Measurements from ENCODE around the gene AKNAD1.
"Not testable (repeated sequence)": the region's sequence is repeated elsewhere in the genome, so short reads cannot be mapped to it uniquely, and the experiment has no call there.

AKNAD1 gene

GRCh38 chr1:108803548-108803947 lies 53.3 kb downstream of the AKNAD1 start:
- peaks cover 23% of the 10 kb centered on the region for H3K36me3 ChIP-seq (ENCODE audit: control insufficient read depth, low read depth, low read length)
- H3K27ac ChIP-seq (ENCODE audit: low read length): no peak overlapping the region
- H3K4me3 ChIP-seq (ENCODE audit: low read length): no peak overlapping the region
- H3K9me3 ChIP-seq (ENCODE audit: control insufficient read depth, low read depth, low read length): no peaks in the 10 kb centered on the region
- H3K4me1 ChIP-seq (ENCODE audit: control insufficient read depth, low read depth, low read length): no peaks in the 10 kb centered on the region
- H3K27me3 ChIP-seq (ENCODE audit: control insufficient read depth, insufficient read depth, low read length): no peaks in the 10 kb centered on the region
- H3K9ac ChIP-seq (ENCODE audit: low read length): no peak overlapping the region

- H3K27ac ChIP-seq (ENCODE audit: low read length): no peak overlapping the region
- no peaks in the 10 kb centered on the region for H3K4me1 ChIP-seq (ENCODE audit: control insufficient read depth, low read depth, low read length)
- peaks cover 20% of the 10 kb centered on the region for H3K36me3 ChIP-seq (ENCODE audit: control insufficient read depth, low read depth, low read length)
- no peak overlapping the region for H3K9ac ChIP-seq (ENCODE audit: low read length)
- H3K9me3 ChIP-seq (ENCODE audit: control insufficient read depth, low read depth, low read length): no peaks in the 10 kb centered on the region
- no peak overlapping the region for H3K4me3 ChIP-seq (ENCODE audit: low read length)
- no peaks in the 10 kb centered on the region for H3K27me3 ChIP-seq (ENCODE audit: control insufficient read depth, insufficient read depth, low read length)
These were observed 55.8 kb downstream of the AKNAD1 start for GRCh38 chr1:108801101-108801500.

- no peaks in the 10 kb centered on the region for H3K4me1 ChIP-seq (ENCODE audit: control insufficient read depth, low read depth, low read length)
- H3K4me3 ChIP-seq (ENCODE audit: low read length): no peak overlapping the region
- H3K9ac ChIP-seq (ENCODE audit: low read length): no peak overlapping the region
- H3K9me3 ChIP-seq (ENCODE audit: control insufficient read depth, low read depth, low read length): no peaks in the 10 kb centered on the region
- H3K27me3 ChIP-seq (ENCODE audit: control insufficient read depth, insufficient read depth, low read length): no peaks in the 10 kb centered on the region
- peaks cover 30% of the 10 kb centered on the region for H3K36me3 ChIP-seq (ENCODE audit: control insufficient read depth, low read depth, low read length)
- no peak overlapping the region for H3K27ac ChIP-seq (ENCODE audit: low read length)
These were observed 57.9 kb downstream of the AKNAD1 start for GRCh38 chr1:108799001-108799400.

- Histone ChIP-seq H3K9ac (ENCODE audit: low read length) (no peak overlapping the region), H3K36me3 (ENCODE audit: control insufficient read depth, low read depth, low read length) (peaks cover 23% of the 10 kb centered on the region), H3K4me1 (ENCODE audit: control insufficient read depth, low read depth, low read length) (no peaks in the 10 kb centered on the region), H3K4me3 (ENCODE audit: low read length) (no peak overlapping the region), H3K27me3 (ENCODE audit: control insufficient read depth, insufficient read depth, low read length) (no peaks in the 10 kb centered on the region), H3K27ac (ENCODE audit: low read length) (no peak overlapping the region), H3K9me3 (ENCODE audit: control insufficient read depth, low read depth, low read length) (peaks cover 11% of the 10 kb centered on the region)
These were observed 64.5 kb downstream of the AKNAD1 start for GRCh38 chr1:108792420-108792819.

GRCh38 chr1:108791790-108792189 lies 65.1 kb downstream of the AKNAD1 start:
- Histone ChIP-seq H3K27ac (ENCODE audit: low read length) (no peak overlapping the region), H3K9me3 (ENCODE audit: control insufficient read depth, low read depth, low read length) (peaks cover 11% of the 10 kb centered on the region), H3K4me3 (ENCODE audit: low read length) (no peak overlapping the region), H3K27me3 (ENCODE audit: control insufficient read depth, insufficient read depth, low read length) (no peaks in the 10 kb centered on the region), H3K4me1 (ENCODE audit: control insufficient read depth, low read depth, low read length) (no peaks in the 10 kb centered on the region), H3K9ac (ENCODE audit: low read length) (no peak overlapping the region), H3K36me3 (ENCODE audit: control insufficient read depth, low read depth, low read length) (peaks cover 23% of the 10 kb centered on the region)

GRCh38 chr1:108785880-108786279 lies 71.0 kb downstream of the AKNAD1 start:
- Histone ChIP-seq H3K4me3 (ENCODE audit: low read length) (no peak overlapping the region), H3K4me1 (ENCODE audit: control insufficient read depth, low read depth, low read length) (no peaks in the 10 kb centered on the region), H3K27ac (ENCODE audit: low read length) (no peak overlapping the region), H3K9me3 (ENCODE audit: control insufficient read depth, low read depth, low read length) (peaks cover 19% of the 10 kb centered on the region), H3K9ac (ENCODE audit: low read length) (no peak overlapping the region), H3K27me3 (ENCODE audit: control insufficient read depth, insufficient read depth, low read length) (no peaks in the 10 kb centered on the region), H3K36me3 (ENCODE audit: control insufficient read depth, low read depth, low read length) (peaks cover 28% of the 10 kb centered on the region)

DNA sequence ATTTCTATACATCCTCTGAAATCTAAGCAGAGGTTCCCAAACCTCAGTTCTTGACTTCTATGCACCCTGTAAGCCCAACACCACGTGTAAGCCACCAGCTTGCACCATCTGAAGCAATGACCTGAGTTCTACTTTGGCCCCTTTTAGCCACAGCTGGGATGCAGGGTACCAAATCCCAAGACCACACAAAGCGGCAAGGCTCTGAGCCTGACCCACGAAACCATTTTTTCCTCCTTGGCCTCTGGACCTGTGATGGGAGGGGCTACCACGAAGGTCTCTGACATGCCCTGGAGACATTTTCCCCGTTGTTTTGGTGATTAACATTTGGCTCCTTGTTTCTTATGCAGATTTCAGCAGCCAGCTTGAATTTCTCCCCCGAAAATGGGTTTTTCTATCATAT lies 71.6 kb downstream of the AKNAD1 start:
- H3K27me3 ChIP-seq (ENCODE audit: control insufficient read depth, insufficient read depth, low read length): no peaks in the 10 kb centered on the region
- H3K9ac ChIP-seq (ENCODE audit: low read length): no peak overlapping the region
- no peak overlapping the region for H3K4me3 ChIP-seq (ENCODE audit: low read length)
- no peaks in the 10 kb centered on the region for H3K4me1 ChIP-seq (ENCODE audit: control insufficient read depth, low read depth, low read length)
- peaks cover 25% of the 10 kb centered on the region for H3K36me3 ChIP-seq (ENCODE audit: control insufficient read depth, low read depth, low read length)
- H3K9me3 ChIP-seq (ENCODE audit: control insufficient read depth, low read depth, low read length): peaks cover 19% of the 10 kb centered on the region
- H3K27ac ChIP-seq (ENCODE audit: low read length): no peak overlapping the region

DNA sequence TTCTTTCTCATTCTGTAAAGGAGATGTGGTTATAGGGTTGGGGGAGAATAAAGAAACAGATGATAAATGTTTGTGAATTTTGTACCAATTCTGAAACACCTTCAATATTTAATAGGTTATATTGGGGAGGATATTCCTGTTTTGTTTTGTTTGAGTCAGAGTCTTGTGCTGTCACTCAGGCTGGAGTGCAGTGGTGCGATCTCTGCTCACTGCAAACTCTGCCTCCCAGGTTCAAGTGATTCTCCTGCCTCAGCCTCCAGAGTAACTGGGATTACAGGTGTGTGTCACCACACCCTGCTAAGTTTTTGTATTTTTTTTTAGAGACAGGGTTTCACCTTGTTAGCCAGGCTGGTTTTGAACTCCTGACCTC lies 75.3 kb downstream of the AKNAD1 start:
- not testable (repeated sequence) for H3K27me3 ChIP-seq (ENCODE audit: control insufficient read depth, insufficient read depth, low read length); H3K4me3 ChIP-seq (ENCODE audit: low read length); H3K27ac ChIP-seq (ENCODE audit: low read length); H3K4me1 ChIP-seq (ENCODE audit: control insufficient read depth, low read depth, low read length); H3K9ac ChIP-seq (ENCODE audit: low read length)
- Histone ChIP-seq H3K9me3 (ENCODE audit: control insufficient read depth, low read depth, low read length) (peaks cover 17% of the 10 kb centered on the region), H3K36me3 (ENCODE audit: control insufficient read depth, low read depth, low read length) (peaks cover 45% of the 10 kb centered on the region)

GRCh38 chr1:108780937-108781574 lies 75.8 kb downstream of the AKNAD1 start:
- Histone ChIP-seq H3K36me3 (ENCODE audit: control insufficient read depth, low read depth, low read length) (peaks cover 45% of the 10 kb centered on the region), H3K9ac (ENCODE audit: low read length) (no peak overlapping the region), H3K27ac (ENCODE audit: low read length) (no peak overlapping the region), H3K4me1 (ENCODE audit: control insufficient read depth, low read depth, low read length) (no peaks in the 10 kb centered on the region), H3K27me3 (ENCODE audit: control insufficient read depth, insufficient read depth, low read length) (no peaks in the 10 kb centered on the region), H3K9me3 (ENCODE audit: control insufficient read depth, low read depth, low read length) (peaks cover 13% of the 10 kb centered on the region), H3K4me3 (ENCODE audit: low read length) (no peak overlapping the region)

DNA sequence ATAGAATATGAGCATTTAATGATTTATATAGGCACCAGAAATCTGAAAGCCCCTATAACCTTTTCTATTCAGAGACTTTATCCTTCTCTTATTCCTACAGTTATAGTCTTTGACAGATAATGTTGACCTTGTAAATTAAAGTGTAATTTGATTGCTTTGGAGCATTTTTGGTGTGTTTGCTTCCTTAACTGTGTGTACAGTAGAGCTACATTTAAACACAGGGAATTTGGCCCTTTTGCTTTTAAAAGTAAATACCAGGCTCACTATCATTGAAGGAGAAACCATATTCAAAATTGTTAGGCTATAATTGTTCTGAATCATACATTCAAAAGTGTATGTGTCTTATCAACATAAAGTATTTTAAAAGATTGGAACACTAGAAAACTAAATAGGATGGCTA lies 77.4 kb downstream of the AKNAD1 start:
- no peak overlapping the region for H3K9ac ChIP-seq (ENCODE audit: low read length)
- H3K27ac ChIP-seq (ENCODE audit: low read length): no peak overlapping the region
- no peaks in the 10 kb centered on the region for H3K27me3 ChIP-seq (ENCODE audit: control insufficient read depth, insufficient read depth, low read length)
- no peaks in the 10 kb centered on the region for H3K9me3 ChIP-seq (ENCODE audit: control insufficient read depth, low read depth, low read length)
- H3K4me1 ChIP-seq (ENCODE audit: control insufficient read depth, low read depth, low read length): no peaks in the 10 kb centered on the region
- no peak overlapping the region for H3K4me3 ChIP-seq (ENCODE audit: low read length)
- H3K36me3 ChIP-seq (ENCODE audit: control insufficient read depth, low read depth, low read length): peaks cover 46% of the 10 kb centered on the region

- Histone ChIP-seq H3K36me3 (ENCODE audit: control insufficient read depth, low read depth, low read length) (peaks cover 40% of the 10 kb centered on the region), H3K9me3 (ENCODE audit: control insufficient read depth, low read depth, low read length) (no peaks in the 10 kb centered on the region), H3K27ac (ENCODE audit: low read length) (no peak overlapping the region), H3K27me3 (ENCODE audit: control insufficient read depth, insufficient read depth, low read length) (no peaks in the 10 kb centered on the region), H3K9ac (ENCODE audit: low read length) (no peak overlapping the region), H3K4me1 (ENCODE audit: control insufficient read depth, low read depth, low read length) (no peaks in the 10 kb centered on the region), H3K4me3 (ENCODE audit: low read length) (no peak overlapping the region)
These were observed 79.1 kb downstream of the AKNAD1 start for GRCh38 chr1:108777839-108778238.

DNA sequence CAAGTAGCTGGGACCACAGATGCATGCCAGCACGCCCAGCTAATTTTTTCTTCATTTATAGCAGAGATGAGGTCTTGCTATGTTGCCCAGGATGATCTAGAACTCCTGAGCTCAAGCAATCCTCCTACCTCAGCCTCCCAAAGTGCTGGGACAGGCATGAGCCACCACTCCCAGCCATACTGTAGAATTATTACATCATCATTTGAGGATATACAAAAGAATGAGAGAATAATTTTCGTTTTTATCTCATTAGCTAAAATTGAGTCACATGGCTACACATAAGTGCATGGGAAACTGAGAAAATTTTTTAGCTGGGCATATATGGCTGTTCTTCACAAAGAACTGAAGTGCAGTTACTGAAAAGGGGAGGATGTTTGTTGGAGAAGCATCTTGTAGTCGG lies 89.2 kb downstream of the AKNAD1 start:
- Histone ChIP-seq H3K4me3 (ENCODE audit: low read length) (no peak overlapping the region), H3K9me3 (ENCODE audit: control insufficient read depth, low read depth, low read length) (no peaks in the 10 kb centered on the region), H3K36me3 (ENCODE audit: control insufficient read depth, low read depth, low read length) (peaks cover 21% of the 10 kb centered on the region), H3K27ac (ENCODE audit: low read length) (no peak overlapping the region), H3K9ac (ENCODE audit: low read length) (no peak overlapping the region), H3K4me1 (ENCODE audit: control insufficient read depth, low read depth, low read length) (no peaks in the 10 kb centered on the region), H3K27me3 (ENCODE audit: control insufficient read depth, insufficient read depth, low read length) (no peaks in the 10 kb centered on the region)
